ENCODE results near the gene BCL11A. TPM values are rescaled to one million over a fixed set of nuclear protein-coding genes. Genes with fewer than 3 reads are reported as not detected.

Gene BCL11A
- total RNA-seq, 3 donors from 2014 or later, result 0.64 to 13.5 (median 6.2) TPM

- no peaks in the 10 kb centered on the region for H3K4me1 ChIP-seq
- H3K9me3 ChIP-seq, result no peaks in the 10 kb centered on the region
- no peak overlapping the region for H3K27ac ChIP-seq
- no peak for DNase-seq (ENCODE audit: low spot score in 2 of 2)
- no peak overlapping the region for H3K4me3 ChIP-seq
- no peaks in the 10 kb centered on the region for H3K36me3 ChIP-seq
- no peaks in the 10 kb centered on the region for H3K27me3 ChIP-seq
- no peak for TF ChIP-seq POLR2AphosphoS5 (IDR thresholded peaks at IDR 0.05)
- TF ChIP-seq POLR2A (IDR thresholded peaks at IDR 0.05), result no peak
- TF ChIP-seq, protein P1, sequence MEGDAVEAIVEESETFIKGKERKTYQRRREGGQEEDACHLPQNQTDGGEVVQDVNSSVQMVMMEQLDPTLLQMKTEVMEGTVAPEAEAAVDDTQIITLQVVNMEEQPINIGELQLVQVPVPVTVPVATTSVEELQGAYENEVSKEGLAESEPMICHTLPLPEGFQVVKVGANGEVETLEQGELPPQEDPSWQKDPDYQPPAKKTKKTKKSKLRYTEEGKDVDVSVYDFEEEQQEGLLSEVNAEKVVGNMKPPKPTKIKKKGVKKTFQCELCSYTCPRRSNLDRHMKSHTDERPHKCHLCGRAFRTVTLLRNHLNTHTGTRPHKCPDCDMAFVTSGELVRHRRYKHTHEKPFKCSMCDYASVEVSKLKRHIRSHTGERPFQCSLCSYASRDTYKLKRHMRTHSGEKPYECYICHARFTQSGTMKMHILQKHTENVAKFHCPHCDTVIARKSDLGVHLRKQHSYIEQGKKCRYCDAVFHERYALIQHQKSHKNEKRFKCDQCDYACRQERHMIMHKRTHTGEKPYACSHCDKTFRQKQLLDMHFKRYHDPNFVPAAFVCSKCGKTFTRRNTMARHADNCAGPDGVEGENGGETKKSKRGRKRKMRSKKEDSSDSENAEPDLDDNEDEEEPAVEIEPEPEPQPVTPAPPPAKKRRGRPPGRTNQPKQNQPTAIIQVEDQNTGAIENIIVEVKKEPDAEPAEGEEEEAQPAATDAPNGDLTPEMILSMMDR (IDR thresholded peaks at IDR 0.05), result no peak
- intact Hi-C loops (cut with DNase I; ENCODE audit: low total_unique reads), result no loop called here
These were observed 18.4 kb downstream of the BCL11A start for GRCh38 chr2:60534892-60535684.

DNA sequence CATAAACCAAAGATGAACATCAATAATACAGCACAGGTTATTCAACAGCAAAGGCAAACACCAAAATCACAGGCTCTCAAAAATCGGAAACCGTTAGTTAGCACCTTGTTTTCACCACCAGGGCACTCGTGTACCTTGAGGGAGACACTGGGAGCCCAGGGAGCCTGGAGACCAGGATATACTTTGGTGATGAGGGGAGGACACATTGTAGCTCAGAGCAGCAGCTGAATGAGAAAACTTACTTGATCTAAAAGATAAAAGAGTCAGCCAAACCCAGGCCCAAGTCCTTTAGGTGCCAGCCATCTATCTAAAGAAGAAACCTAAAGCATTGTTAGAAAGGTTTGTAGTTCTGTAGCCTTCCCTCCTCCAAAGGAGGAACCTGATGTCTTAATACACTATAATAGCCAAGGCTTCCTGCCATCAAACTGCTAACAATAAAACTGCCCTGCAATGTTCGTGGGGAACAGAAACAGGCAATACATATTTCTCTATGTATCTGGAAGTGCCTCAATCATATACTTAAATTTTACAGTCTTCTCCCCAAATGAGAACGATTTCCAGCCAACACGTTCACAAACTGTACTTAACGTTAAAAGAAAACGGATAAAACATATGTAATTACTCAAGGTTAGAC is 19.3 kb downstream of the BCL11A start:
- Histone ChIP-seq H3K36me3 (no peaks in the 10 kb centered on the region), H3K9me3 (no peaks in the 10 kb centered on the region), H3K4me3 (no peak overlapping the region), H3K27me3 (no peaks in the 10 kb centered on the region), H3K27ac (no peak overlapping the region), H3K4me1 (no peaks in the 10 kb centered on the region)
- no peak for DNase-seq (ENCODE audit: low spot score in 2 of 2)
- intact Hi-C loops (cut with DNase I; ENCODE audit: low total_unique reads), result no loop called here
- TF ChIP-seq POLR2A (IDR thresholded peaks at IDR 0.05), result no peak
- no peak for TF ChIP-seq POLR2AphosphoS5 (IDR thresholded peaks at IDR 0.05)
- TF ChIP-seq, protein P1 (IDR thresholded peaks at IDR 0.05), result no peak

- H3K36me3 ChIP-seq, result no peaks in the 10 kb centered on the region
- no peak for DNase-seq (ENCODE audit: low spot score in 2 of 2)
- H3K9me3 ChIP-seq, result no peaks in the 10 kb centered on the region
- intact Hi-C loops (cut with DNase I; ENCODE audit: low total_unique reads), result no loop called here
- H3K4me3 ChIP-seq, result no peak overlapping the region
- H3K27ac ChIP-seq, result no peak overlapping the region
- TF ChIP-seq, protein P1 (IDR thresholded peaks at IDR 0.05), result no peak
- TF ChIP-seq POLR2A (IDR thresholded peaks at IDR 0.05) (no peak), POLR2AphosphoS5 (IDR thresholded peaks at IDR 0.05) (no peak)
- H3K4me1 ChIP-seq, result no peaks in the 10 kb centered on the region
- H3K27me3 ChIP-seq, result no peaks in the 10 kb centered on the region
These were observed 20.1 kb downstream of the BCL11A start for GRCh38 chr2:60533101-60534051.

- H3K36me3 ChIP-seq, result no peaks in the 10 kb centered on the region
- H3K4me1 ChIP-seq, result no peaks in the 10 kb centered on the region
- no peaks in the 10 kb centered on the region for H3K9me3 ChIP-seq
- no peaks in the 10 kb centered on the region for H3K27me3 ChIP-seq
- no peak for DNase-seq (ENCODE audit: low spot score in 2 of 2)
- H3K4me3 ChIP-seq, result no peak overlapping the region
- TF ChIP-seq POLR2AphosphoS5 (IDR thresholded peaks at IDR 0.05) (no peak), POLR2A (IDR thresholded peaks at IDR 0.05) (no peak)
- TF ChIP-seq, protein P1 (IDR thresholded peaks at IDR 0.05), result no peak
- no peak overlapping the region for H3K27ac ChIP-seq
- intact Hi-C loops (cut with DNase I; ENCODE audit: low total_unique reads), result no loop called here
These were observed 21.0 kb downstream of the BCL11A start for GRCh38 chr2:60532421-60532820.
